Loucy (cell line): ENCODE results near the gene AMZ1.
A peak's percentile ranks its signal among the peaks of the same experiment; 100 is the strongest.

Source experiments
- H2AFZ ChIP-seq: fragments of 200-600 bp; sonication (generic); 2 replicates; pipeline ENCODE4 v1.6.0; 2016; ENCODE audit warnings: antibody characterized with exemption, mild to moderate bottlenecking, low read length, moderate library complexity
- H3F3A ChIP-seq: fragments of 200-600 bp; 2 replicates; pipeline ENCODE4 v1.6.0; 2016; ENCODE audit warnings: antibody characterized with exemption, low read depth, mild to moderate bottlenecking
- H3K27me3 ChIP-seq: fragments of 200-600 bp; sonication (generic); 2 replicates; pipeline ENCODE4 v1.6.1; 2014; ENCODE audit warnings: low read length, mild to moderate bottlenecking; ENCODE audit not compliant: insufficient read depth, poor library complexity, severe bottlenecking
- H3K36me3 ChIP-seq: fragments of 200-600 bp; sonication (generic); 2 replicates; pipeline ENCODE4 v1.6.1; 2016; ENCODE audit warnings: low read length; ENCODE audit not compliant: insufficient read depth
- H3K4me1 ChIP-seq: fragments of 200-600 bp; sonication (generic); 2 replicates; pipeline ENCODE4 v1.5.1; 2014; ENCODE audit warnings: low read length, mild to moderate bottlenecking; ENCODE audit not compliant: insufficient read depth, poor library complexity, severe bottlenecking
- H3K4me2 ChIP-seq: fragments of 200-600 bp; sonication (generic); 2 replicates; pipeline ENCODE4 v1.6.0; 2014; ENCODE audit warnings: antibody characterized with exemption, low read length, low read depth, mild to moderate bottlenecking; ENCODE audit not compliant: poor library complexity, severe bottlenecking
- H3K4me3 ChIP-seq: fragments of 200-600 bp; sonication (generic); 2 replicates; pipeline ENCODE4 v1.5.1; 2014; ENCODE audit warnings: low read length, mild to moderate bottlenecking, mixed read lengths; ENCODE audit not compliant: poor library complexity, severe bottlenecking
- H3K79me2 ChIP-seq: fragments of 200-600 bp; sonication (generic); 2 replicates; pipeline ENCODE4 v1.6.1; 2014; ENCODE audit warnings: low read length; ENCODE audit not compliant: insufficient read depth
- H3K9ac ChIP-seq: fragments of 200-600 bp; sonication (generic); 2 replicates; pipeline ENCODE4 v1.6.0; 2014; ENCODE audit warnings: mild to moderate bottlenecking, low read depth, low read length, moderate library complexity; ENCODE audit not compliant: poor library complexity, severe bottlenecking
- H3K9me2 ChIP-seq: fragments of 200-600 bp; sonication (generic); replicated peaks from 2 replicates; pipeline ENCODE4 v1.6.1; 2016; ENCODE audit warnings: low read depth, low read length, mixed read lengths
- H3K9me3 ChIP-seq: fragments of 200-600 bp; sonication (generic); 2 replicates; pipeline ENCODE4 v1.6.1; 2014; ENCODE audit warnings: mild to moderate bottlenecking, antibody characterized with exemption, low read length, low read depth; ENCODE audit not compliant: insufficient read depth
- H4K20me1 ChIP-seq: fragments of 200-600 bp; sonication (generic); 2 replicates; pipeline ENCODE4 v1.6.0; 2014; ENCODE audit warnings: antibody characterized with exemption, low read length, mild to moderate bottlenecking; ENCODE audit not compliant: insufficient read depth, poor library complexity, severe bottlenecking
- CTCF ChIP-seq: fragments of 200-600 bp; sonication (generic); conservative IDR thresholded peaks from 2 replicates; pipeline ENCODE4 v1.5.1; 2014; ENCODE audit warnings: mild to moderate bottlenecking, antibody characterized with exemption, low read length
- EZH2phosphoT487 ChIP-seq: fragments of 200-600 bp; IDR thresholded peaks from 2 replicates; pipeline ENCODE4 v1.6.1; 2018; ENCODE audit warnings: antibody characterized with exemption, mild to moderate bottlenecking, moderate library complexity, borderline replicate concordance

AMZ1 gene

DNA sequence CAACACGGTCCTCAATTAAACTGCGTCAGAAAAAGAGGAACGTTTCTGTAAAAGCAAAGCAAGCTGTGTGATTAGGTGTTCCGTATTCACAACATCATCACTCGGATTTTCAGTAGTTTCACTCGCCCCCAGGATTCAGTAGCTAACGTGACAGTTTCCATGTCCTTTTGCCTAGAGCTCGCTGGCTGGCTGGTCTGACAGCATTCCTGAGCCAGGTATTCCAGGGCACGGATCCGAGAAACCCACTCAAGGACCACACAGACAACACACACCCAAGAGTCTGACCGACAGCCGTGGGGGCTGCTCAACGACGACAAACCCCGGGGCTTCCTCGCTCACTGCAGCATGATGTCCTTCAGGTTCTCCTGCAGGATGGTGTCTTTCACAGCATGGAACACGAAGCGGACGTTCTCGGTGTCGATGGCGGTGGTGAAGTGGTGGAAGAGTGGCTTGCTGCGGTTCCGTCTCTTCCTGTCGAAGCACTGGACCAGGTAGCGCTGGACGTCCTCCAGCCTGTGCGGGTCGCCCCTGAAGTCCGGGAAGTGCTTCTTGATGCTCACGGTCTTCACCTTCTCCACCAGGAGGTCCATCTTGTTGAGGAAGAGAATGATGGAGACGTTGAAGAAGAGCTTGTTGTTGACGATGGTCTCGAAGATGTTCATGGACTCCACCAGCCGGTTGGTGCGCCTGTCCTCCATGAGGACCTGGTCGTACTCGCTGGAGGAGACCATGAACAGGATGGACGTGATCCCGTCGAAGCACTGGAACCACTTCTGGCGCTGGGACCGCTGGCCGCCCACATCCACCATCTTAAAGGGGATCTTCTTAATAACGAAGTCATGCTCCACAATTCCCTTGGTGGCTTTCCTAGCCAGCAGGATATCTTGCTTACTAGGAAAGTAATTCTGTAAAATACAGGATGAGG is 43.1 kb downstream of the AMZ1 start:
- peak overlapping the region; percentile 83 for H3K9ac ChIP-seq

DNA sequence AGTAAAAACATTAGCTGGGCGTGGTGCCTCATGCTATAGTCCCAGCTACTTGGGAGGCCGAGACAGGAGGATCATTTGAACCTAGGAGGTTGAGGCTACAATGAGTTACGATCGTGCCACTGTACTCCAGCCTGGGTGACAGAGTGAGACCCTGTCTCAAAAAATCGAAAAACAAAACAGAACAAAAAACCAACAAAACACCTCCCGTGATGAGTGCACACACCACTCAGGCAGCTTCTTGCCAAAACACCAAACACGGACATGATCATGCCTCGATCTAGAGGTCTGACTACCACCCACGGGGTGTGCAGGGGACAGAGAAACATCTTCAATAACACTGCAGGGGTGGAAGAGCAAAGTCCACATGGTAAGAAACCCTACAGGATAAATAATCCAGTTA is 44.4 kb downstream of the AMZ1 start:
- TF ChIP-seq CTCF, result no peak
- TF ChIP-seq EZH2phosphoT487, result no peak
- Histone ChIP-seq H3K9me3 (no peaks in the 10 kb centered on the region), H3K36me3 (peaks cover 56% of the 10 kb centered on the region; the same call in 1 of the 2 replicates), H3K4me2 (peak overlapping the region; percentile 64), H3K4me1 (peaks cover 57% of the 10 kb centered on the region), H3K9me2 (no peaks in the 10 kb centered on the region), H3F3A (peaks cover 9% of the 10 kb centered on the region), H3K27me3 (no peaks in the 10 kb centered on the region), H3K9ac (peak overlapping the region; percentile 83), H4K20me1 (no peaks in the 10 kb centered on the region), H3K79me2 (peaks cover 56% of the 10 kb centered on the region), H3K4me3 (peak overlapping the region; percentile 46), H2AFZ (no peak overlapping the region)

More for the DNA sequence above, 43.1 kb downstream of the AMZ1 start:
- peaks cover 44% of the 10 kb centered on the region for H3K4me1 ChIP-seq
- H3K4me3 ChIP-seq, result no peak overlapping the region
- H3F3A ChIP-seq, result peaks cover 9% of the 10 kb centered on the region
- no peaks in the 10 kb centered on the region for H3K27me3 ChIP-seq
- H3K4me2 ChIP-seq, result peak overlapping the region; percentile 64
- H3K9me3 ChIP-seq, result no peaks in the 10 kb centered on the region
- no peaks in the 10 kb centered on the region for H3K9me2 ChIP-seq
- H3K36me3 ChIP-seq, result peaks cover 66% of the 10 kb centered on the region; the same call in 1 of the 2 replicates
- TF ChIP-seq CTCF, result no peak
- no peaks in the 10 kb centered on the region for H4K20me1 ChIP-seq
- no peak overlapping the region for H2AFZ ChIP-seq
- H3K79me2 ChIP-seq, result peaks cover 45% of the 10 kb centered on the region

DNA sequence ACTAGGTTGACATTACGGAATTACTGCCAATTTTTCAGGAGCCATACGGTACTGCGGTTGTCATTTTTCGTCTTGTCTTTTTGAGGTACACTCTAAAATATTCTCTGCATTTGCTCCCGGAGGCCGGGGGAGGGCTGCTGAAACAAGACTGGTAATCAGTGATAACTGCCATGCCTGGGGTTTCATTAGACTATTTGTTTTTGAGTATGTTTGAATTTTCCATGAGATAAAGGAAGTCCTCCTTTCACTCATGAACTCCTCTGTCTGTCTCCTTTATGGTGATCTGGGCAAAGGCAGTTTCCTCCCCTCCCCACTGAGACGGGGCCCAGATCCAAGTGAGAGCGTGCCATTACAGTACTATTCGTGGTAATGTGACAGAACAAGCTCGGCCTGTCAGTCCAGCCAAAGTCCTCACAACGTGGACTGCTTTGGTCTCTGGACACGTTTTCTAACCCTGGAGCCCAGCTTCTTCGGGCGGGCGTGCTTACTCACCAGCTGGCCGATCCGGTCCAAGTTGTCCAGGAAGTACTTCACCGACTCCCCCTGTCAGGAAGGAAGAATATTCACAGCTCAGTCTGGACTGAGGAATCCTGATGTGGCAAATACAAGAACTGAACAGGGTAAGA is 45.1 kb downstream of the AMZ1 start:
- Histone ChIP-seq H3F3A (peaks cover 9% of the 10 kb centered on the region), H3K36me3 (peaks cover 49% of the 10 kb centered on the region; the same call in 1 of the 2 replicates), H3K4me2 (peak overlapping the region; percentile 64), H3K79me2 (peaks cover 63% of the 10 kb centered on the region), H3K9ac (peak overlapping the region; percentile 83), H3K4me1 (peaks cover 64% of the 10 kb centered on the region), H3K9me3 (no peaks in the 10 kb centered on the region), H3K9me2 (no peaks in the 10 kb centered on the region), H4K20me1 (no peaks in the 10 kb centered on the region), H2AFZ (no peak overlapping the region), H3K27me3 (no peaks in the 10 kb centered on the region), H3K4me3 (peak overlapping the region; percentile 46)
- TF ChIP-seq EZH2phosphoT487, result no peak
- TF ChIP-seq CTCF, result no peak
